ENCODE results near the gene SLC26A6.

The SLC26A6 gene

GRCh38 chr3:48664929-48665328 is 29.7 kb upstream of the SLC26A6 start:
- no peak for ATAC-seq (replicated peaks)
- H3K27me3 Mint-ChIP-seq, result peaks cover 0 to 15% of the 10 kb centered on the region in 2 donors
- peaks cover 27% of the 10 kb centered on the region for H3K36me3 Mint-ChIP-seq (ENCODE audit: insufficient read depth)
- H3K27ac Mint-ChIP-seq, result no peak overlapping the region
- peaks cover 18 to 24% of the 10 kb centered on the region in 2 donors for H3K4me1 Mint-ChIP-seq (ENCODE audit: low read depth in 2 of 2)
- no peaks in the 10 kb centered on the region for H3K9me3 Mint-ChIP-seq
- peak overlapping the region in 1 of 2 donors; percentile 87 for H3K4me3 Mint-ChIP-seq
- DNase-seq, result no peak

- H3K36me3 Mint-ChIP-seq (ENCODE audit: insufficient read depth), result peaks cover 27% of the 10 kb centered on the region
- ATAC-seq (replicated peaks) (no peak), DNase-seq (no peak)
- H3K4me3 Mint-ChIP-seq, result peak overlapping the region; percentile 80 to 87
- H3K4me1 Mint-ChIP-seq (ENCODE audit: low read depth in 2 of 2), result peaks cover 18 to 24% of the 10 kb centered on the region in 2 donors
- peaks cover 0 to 15% of the 10 kb centered on the region in 2 donors for H3K27me3 Mint-ChIP-seq
- H3K9me3 Mint-ChIP-seq, result no peaks in the 10 kb centered on the region
- peak overlapping the region in 1 of 2 donors; percentile 88 for H3K27ac Mint-ChIP-seq
These were observed 29.0 kb upstream of the SLC26A6 start for GRCh38 chr3:48664313-48664644.

GRCh38 chr3:48663489-48664312 is 28.4 kb upstream of the SLC26A6 start:
- H3K27ac Mint-ChIP-seq, result peak overlapping the region; percentile 28 to 88
- H3K9me3 Mint-ChIP-seq, result no peaks in the 10 kb centered on the region
- peaks cover 18 to 24% of the 10 kb centered on the region in 2 donors for H3K4me1 Mint-ChIP-seq (ENCODE audit: low read depth in 2 of 2)
- DNase-seq (peak; percentile 84 to 88 (median 84)), ATAC-seq (replicated peaks) (peak; percentile 83)
- H3K36me3 Mint-ChIP-seq (ENCODE audit: insufficient read depth), result peaks cover 27% of the 10 kb centered on the region
- peaks cover 0 to 19% of the 10 kb centered on the region in 2 donors for H3K27me3 Mint-ChIP-seq
- H3K4me3 Mint-ChIP-seq, result peak overlapping the region; percentile 80 to 87

GRCh38 chr3:48662753-48663488 is 27.7 kb upstream of the SLC26A6 start, which contains the start of gene CELSR3:
TSS of gene CELSR3 (minus strand) at chr3:48662886. CDS start at chr3:48662634, 252 bp downstream.
- Mint-ChIP-seq H3K36me3 (ENCODE audit: insufficient read depth) (peaks cover 24% of the 10 kb centered on the region), H3K27ac (peak within 1 kb of the TSS; percentile 28 to 88), H3K4me1 (ENCODE audit: low read depth in 2 of 2) (peaks cover 18 to 24% of the 10 kb centered on the region in 2 donors), H3K4me3 (peak within 1 kb of the TSS; percentile 80 to 87), H3K27me3 (peaks cover 0 to 22% of the 10 kb centered on the region in 2 donors), H3K9me3 (no peaks in the 10 kb centered on the region)
- ATAC-seq (replicated peaks) (peak; percentile 55), DNase-seq (peak; percentile 46 to 61 (median 55))

GRCh38 chr3:48662145-48662752 is 27.0 kb upstream of the SLC26A6 start:
- peak overlapping the region; percentile 80 to 87 for H3K4me3 Mint-ChIP-seq
- H3K27me3 Mint-ChIP-seq, result peaks cover 0 to 22% of the 10 kb centered on the region in 2 donors
- DNase-seq, result no peak
- H3K36me3 Mint-ChIP-seq (ENCODE audit: insufficient read depth), result peaks cover 24% of the 10 kb centered on the region
- no peaks in the 10 kb centered on the region for H3K9me3 Mint-ChIP-seq
- ATAC-seq (replicated peaks), result no peak
- H3K27ac Mint-ChIP-seq, result no peak overlapping the region
- peaks cover 21 to 28% of the 10 kb centered on the region in 2 donors for H3K4me1 Mint-ChIP-seq (ENCODE audit: low read depth in 2 of 2)

- Mint-ChIP-seq H3K36me3 (ENCODE audit: insufficient read depth) (peaks cover 24% of the 10 kb centered on the region), H3K9me3 (no peaks in the 10 kb centered on the region), H3K4me3 (peak overlapping the region; percentile 50 to 67), H3K27me3 (peaks cover 0 to 22% of the 10 kb centered on the region in 2 donors), H3K27ac (no peak overlapping the region), H3K4me1 (ENCODE audit: low read depth in 2 of 2) (peaks cover 23 to 28% of the 10 kb centered on the region in 2 donors)
- ATAC-seq (replicated peaks) (peak; percentile 37), DNase-seq (peak; percentile 76 to 81 (median 79))
These were observed 26.4 kb upstream of the SLC26A6 start for GRCh38 chr3:48661501-48662144.

- Mint-ChIP-seq H3K4me1 (ENCODE audit: low read depth in 2 of 2) (peaks cover 23 to 28% of the 10 kb centered on the region in 2 donors), H3K27me3 (peaks cover 0 to 22% of the 10 kb centered on the region in 2 donors), H3K36me3 (ENCODE audit: insufficient read depth) (peaks cover 24% of the 10 kb centered on the region), H3K4me3 (peak overlapping the region in 1 of 2 donors; percentile 29), H3K9me3 (no peaks in the 10 kb centered on the region), H3K27ac (no peak overlapping the region)
- no peak for ATAC-seq (replicated peaks)
- DNase-seq, result no peak
These were observed 25.6 kb upstream of the SLC26A6 start for GRCh38 chr3:48660800-48661400.

- Mint-ChIP-seq H3K9me3 (no peaks in the 10 kb centered on the region), H3K4me1 (ENCODE audit: low read depth in 2 of 2) (peaks cover 15 to 18% of the 10 kb centered on the region in 2 donors), H3K36me3 (ENCODE audit: insufficient read depth) (peaks cover 14% of the 10 kb centered on the region), H3K27me3 (peaks cover 0 to 8% of the 10 kb centered on the region in 2 donors), H3K27ac (peak overlapping the region in 1 of 2 donors; percentile 23), H3K4me3 (peak overlapping the region; percentile 76 to 78)
- DNase-seq, result peak in 2 of 3 experiments; percentile 14 to 39
- peak; percentile 3 for ATAC-seq (replicated peaks)
These were observed 21.6 kb upstream of the SLC26A6 start for GRCh38 chr3:48656841-48657281.

GRCh38 chr3:48656061-48656840 is 21.0 kb upstream of the SLC26A6 start:
- Mint-ChIP-seq H3K36me3 (ENCODE audit: insufficient read depth) (peaks cover 8% of the 10 kb centered on the region), H3K4me3 (peak overlapping the region; percentile 76 to 78), H3K9me3 (no peaks in the 10 kb centered on the region), H3K27ac (peak overlapping the region; percentile 38 to 53), H3K4me1 (ENCODE audit: low read depth in 2 of 2) (peaks cover 10 to 16% of the 10 kb centered on the region in 2 donors), H3K27me3 (peaks cover 0 to 8% of the 10 kb centered on the region in 2 donors)
- DNase-seq, result peak; percentile 78 to 87 (median 86)
- peak; percentile 82 for ATAC-seq (replicated peaks)

GRCh38 chr3:48655606-48656005 is 20.3 kb upstream of the SLC26A6 start:
- DNase-seq (peak; percentile 40 to 44 (median 43)), ATAC-seq (replicated peaks) (peak; percentile 47)
- no peaks in the 10 kb centered on the region for H3K9me3 Mint-ChIP-seq
- H3K4me1 Mint-ChIP-seq (ENCODE audit: low read depth in 2 of 2), result peaks cover 10 to 16% of the 10 kb centered on the region in 2 donors
- H3K4me3 Mint-ChIP-seq, result peak overlapping the region; percentile 76 to 78
- peaks cover 0 to 8% of the 10 kb centered on the region in 2 donors for H3K27me3 Mint-ChIP-seq
- H3K36me3 Mint-ChIP-seq (ENCODE audit: insufficient read depth), result peaks cover 8% of the 10 kb centered on the region
- peak overlapping the region; percentile 38 to 53 for H3K27ac Mint-ChIP-seq

GRCh38 chr3:48655063-48655462 is 19.8 kb upstream of the SLC26A6 start:
- H3K27ac Mint-ChIP-seq, result peak overlapping the region; percentile 49 to 53
- DNase-seq, result no peak
- no peaks in the 10 kb centered on the region for H3K9me3 Mint-ChIP-seq
- H3K4me1 Mint-ChIP-seq (ENCODE audit: low read depth in 2 of 2), result peaks cover 10 to 16% of the 10 kb centered on the region in 2 donors
- peaks cover 8% of the 10 kb centered on the region for H3K36me3 Mint-ChIP-seq (ENCODE audit: insufficient read depth)
- H3K4me3 Mint-ChIP-seq, result peak overlapping the region; percentile 76 to 78
- ATAC-seq (replicated peaks), result no peak
- H3K27me3 Mint-ChIP-seq, result peaks cover 0 to 8% of the 10 kb centered on the region in 2 donors
